H1 (cell line): Measurements from ENCODE around the gene ATG2B. TPM values are rescaled to one million over a fixed set of nuclear protein-coding genes. Genes with fewer than 3 reads are reported as not detected.
A peak's percentile ranks its signal among the peaks of the same experiment; 100 is the strongest.

ENCODE experiments used
- BACH1 ChIP-seq: IDR thresholded peaks from 2 replicates; pipeline ENCODE4 v1.6.1; 2012; ENCODE audit warnings: low read length, improper control_type of control experiment
- BRCA1 ChIP-seq: IDR thresholded peaks from 2 replicates; pipeline ENCODE4 v1.6.1; 2012; ENCODE audit warnings: low read depth, low read length, improper control_type of control experiment
- CHD2 ChIP-seq: IDR thresholded peaks from 2 replicates; pipeline ENCODE4 v1.6.1; 2012; ENCODE audit warnings: low read length, improper control_type of control experiment
- NRF1 ChIP-seq: IDR thresholded peaks from 2 replicates; pipeline ENCODE4 v1.6.1; 2011; ENCODE audit warnings: mild to moderate bottlenecking, low read depth, low read length, improper control_type of control experiment
- PHF8 ChIP-seq: fragments of 200-600 bp; sonication (generic); conservative IDR thresholded peaks from 2 replicates; pipeline ENCODE4 v1.7.1; 2012; ENCODE audit warnings: low read depth, mild to moderate bottlenecking, inconsistent platforms, low read length, moderate library complexity
- SAP30 ChIP-seq: fragments of 300-600 bp; sonication (generic); IDR thresholded peaks from 2 replicates; pipeline ENCODE4 v1.7.1; 2012; ENCODE audit warnings: low read length, moderate library complexity, mild to moderate bottlenecking, inconsistent platforms; ENCODE audit not compliant: insufficient read depth, insufficient replicate concordance
- SP4 ChIP-seq: IDR thresholded peaks from 2 replicates; pipeline ENCODE4 v1.6.1; 2012; ENCODE audit warnings: low read length, inconsistent platforms
- polyA plus RNA-seq, 7 experiments: library from polyadenylated mRNA; depleted of rRNA in 3 of 7; stranded (reverse) in 5 of 7; unstranded in 2 of 7; fragments of >200 nt in 5 of 7; fragments of 200-250 nt in 2 of 7; gene quantifications; 1 replicate in 5 of 7; 2 replicates in 1 of 7; 4 replicates in 1 of 7; pipeline versions ENCODE4 v1.2.1 to v1.2.3, GENCODE V29; 2011 to 2013; ENCODE audit warnings: missing spikeins in 2 of 7, mixed read lengths in 2 of 7
- total RNA-seq: library from RNA; stranded (reverse); fragmentation: NEBNext Ultra II Directional; extraction: Animal tissue kit (Norgen Biotek cat#: 25700); gene quantifications from 2 replicates; pipeline ENCODE4 v1.2.1, GENCODE V29; 2021
- TF ChIP-seq, protein P1 (sequence below): fragments of 300-600 bp; sonication (generic); IDR thresholded peaks from 2 replicates; pipeline ENCODE4 v1.7.1; 2012; ENCODE audit warnings: low read length, moderate library complexity, mild to moderate bottlenecking, inconsistent platforms; ENCODE audit not compliant: insufficient replicate concordance
- TF ChIP-seq, protein P2 (sequence below): IDR thresholded peaks from 2 replicates; pipeline ENCODE4 v1.6.1; 2012; ENCODE audit warnings: inconsistent platforms

ATG2B gene
- total and polyA plus RNA-seq, 2 of the 8 experiments (the other 6 are each of a cell fraction or from before 2014, with no cell fraction given), result 4.6 to 14.4 TPM

DNA sequence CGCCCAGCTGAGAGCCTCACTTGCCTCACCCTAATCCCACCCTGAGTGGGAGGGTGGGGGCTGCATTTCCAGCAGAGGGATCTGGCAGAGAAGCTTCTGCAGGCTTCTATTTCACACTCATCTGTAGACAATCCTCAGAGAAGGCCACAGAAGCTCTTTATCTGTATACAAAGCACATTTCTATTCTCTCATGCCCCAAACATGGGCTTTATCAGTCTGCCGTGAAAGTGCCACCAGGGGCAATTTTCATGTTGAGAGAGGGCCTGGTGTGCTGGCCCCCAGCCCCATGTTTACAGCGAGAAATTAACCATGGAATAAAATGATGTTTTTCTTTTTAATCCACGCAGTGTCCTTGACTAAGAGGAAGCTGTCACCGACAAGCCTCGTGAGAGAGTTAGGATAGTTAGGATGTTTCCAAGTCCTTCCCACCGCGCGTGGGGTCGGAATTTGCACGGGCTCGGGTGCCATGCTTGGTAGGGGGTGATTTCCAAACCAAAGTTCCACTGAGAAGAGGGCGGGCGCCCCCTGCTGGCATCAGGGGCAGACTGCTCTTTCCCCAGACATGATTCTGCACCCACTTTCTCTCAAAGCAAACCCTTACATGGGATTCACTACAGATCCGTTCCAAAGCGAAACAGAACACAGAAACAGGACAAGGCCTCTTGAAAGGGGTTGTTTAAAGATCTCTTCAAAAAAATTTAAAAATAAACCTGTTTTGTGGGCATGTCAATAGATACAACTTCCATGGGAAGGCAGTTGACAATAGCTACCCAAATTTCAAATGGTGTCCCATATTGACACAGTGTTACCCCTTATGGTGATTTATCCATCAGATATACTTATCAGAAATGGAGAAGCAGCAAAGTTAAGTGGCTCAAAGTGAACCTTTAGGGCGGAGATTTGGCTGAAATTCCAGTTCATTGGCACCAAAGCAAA, 87.7 kb downstream of the ATG2B start (continued):
- TF ChIP-seq, protein P1, sequence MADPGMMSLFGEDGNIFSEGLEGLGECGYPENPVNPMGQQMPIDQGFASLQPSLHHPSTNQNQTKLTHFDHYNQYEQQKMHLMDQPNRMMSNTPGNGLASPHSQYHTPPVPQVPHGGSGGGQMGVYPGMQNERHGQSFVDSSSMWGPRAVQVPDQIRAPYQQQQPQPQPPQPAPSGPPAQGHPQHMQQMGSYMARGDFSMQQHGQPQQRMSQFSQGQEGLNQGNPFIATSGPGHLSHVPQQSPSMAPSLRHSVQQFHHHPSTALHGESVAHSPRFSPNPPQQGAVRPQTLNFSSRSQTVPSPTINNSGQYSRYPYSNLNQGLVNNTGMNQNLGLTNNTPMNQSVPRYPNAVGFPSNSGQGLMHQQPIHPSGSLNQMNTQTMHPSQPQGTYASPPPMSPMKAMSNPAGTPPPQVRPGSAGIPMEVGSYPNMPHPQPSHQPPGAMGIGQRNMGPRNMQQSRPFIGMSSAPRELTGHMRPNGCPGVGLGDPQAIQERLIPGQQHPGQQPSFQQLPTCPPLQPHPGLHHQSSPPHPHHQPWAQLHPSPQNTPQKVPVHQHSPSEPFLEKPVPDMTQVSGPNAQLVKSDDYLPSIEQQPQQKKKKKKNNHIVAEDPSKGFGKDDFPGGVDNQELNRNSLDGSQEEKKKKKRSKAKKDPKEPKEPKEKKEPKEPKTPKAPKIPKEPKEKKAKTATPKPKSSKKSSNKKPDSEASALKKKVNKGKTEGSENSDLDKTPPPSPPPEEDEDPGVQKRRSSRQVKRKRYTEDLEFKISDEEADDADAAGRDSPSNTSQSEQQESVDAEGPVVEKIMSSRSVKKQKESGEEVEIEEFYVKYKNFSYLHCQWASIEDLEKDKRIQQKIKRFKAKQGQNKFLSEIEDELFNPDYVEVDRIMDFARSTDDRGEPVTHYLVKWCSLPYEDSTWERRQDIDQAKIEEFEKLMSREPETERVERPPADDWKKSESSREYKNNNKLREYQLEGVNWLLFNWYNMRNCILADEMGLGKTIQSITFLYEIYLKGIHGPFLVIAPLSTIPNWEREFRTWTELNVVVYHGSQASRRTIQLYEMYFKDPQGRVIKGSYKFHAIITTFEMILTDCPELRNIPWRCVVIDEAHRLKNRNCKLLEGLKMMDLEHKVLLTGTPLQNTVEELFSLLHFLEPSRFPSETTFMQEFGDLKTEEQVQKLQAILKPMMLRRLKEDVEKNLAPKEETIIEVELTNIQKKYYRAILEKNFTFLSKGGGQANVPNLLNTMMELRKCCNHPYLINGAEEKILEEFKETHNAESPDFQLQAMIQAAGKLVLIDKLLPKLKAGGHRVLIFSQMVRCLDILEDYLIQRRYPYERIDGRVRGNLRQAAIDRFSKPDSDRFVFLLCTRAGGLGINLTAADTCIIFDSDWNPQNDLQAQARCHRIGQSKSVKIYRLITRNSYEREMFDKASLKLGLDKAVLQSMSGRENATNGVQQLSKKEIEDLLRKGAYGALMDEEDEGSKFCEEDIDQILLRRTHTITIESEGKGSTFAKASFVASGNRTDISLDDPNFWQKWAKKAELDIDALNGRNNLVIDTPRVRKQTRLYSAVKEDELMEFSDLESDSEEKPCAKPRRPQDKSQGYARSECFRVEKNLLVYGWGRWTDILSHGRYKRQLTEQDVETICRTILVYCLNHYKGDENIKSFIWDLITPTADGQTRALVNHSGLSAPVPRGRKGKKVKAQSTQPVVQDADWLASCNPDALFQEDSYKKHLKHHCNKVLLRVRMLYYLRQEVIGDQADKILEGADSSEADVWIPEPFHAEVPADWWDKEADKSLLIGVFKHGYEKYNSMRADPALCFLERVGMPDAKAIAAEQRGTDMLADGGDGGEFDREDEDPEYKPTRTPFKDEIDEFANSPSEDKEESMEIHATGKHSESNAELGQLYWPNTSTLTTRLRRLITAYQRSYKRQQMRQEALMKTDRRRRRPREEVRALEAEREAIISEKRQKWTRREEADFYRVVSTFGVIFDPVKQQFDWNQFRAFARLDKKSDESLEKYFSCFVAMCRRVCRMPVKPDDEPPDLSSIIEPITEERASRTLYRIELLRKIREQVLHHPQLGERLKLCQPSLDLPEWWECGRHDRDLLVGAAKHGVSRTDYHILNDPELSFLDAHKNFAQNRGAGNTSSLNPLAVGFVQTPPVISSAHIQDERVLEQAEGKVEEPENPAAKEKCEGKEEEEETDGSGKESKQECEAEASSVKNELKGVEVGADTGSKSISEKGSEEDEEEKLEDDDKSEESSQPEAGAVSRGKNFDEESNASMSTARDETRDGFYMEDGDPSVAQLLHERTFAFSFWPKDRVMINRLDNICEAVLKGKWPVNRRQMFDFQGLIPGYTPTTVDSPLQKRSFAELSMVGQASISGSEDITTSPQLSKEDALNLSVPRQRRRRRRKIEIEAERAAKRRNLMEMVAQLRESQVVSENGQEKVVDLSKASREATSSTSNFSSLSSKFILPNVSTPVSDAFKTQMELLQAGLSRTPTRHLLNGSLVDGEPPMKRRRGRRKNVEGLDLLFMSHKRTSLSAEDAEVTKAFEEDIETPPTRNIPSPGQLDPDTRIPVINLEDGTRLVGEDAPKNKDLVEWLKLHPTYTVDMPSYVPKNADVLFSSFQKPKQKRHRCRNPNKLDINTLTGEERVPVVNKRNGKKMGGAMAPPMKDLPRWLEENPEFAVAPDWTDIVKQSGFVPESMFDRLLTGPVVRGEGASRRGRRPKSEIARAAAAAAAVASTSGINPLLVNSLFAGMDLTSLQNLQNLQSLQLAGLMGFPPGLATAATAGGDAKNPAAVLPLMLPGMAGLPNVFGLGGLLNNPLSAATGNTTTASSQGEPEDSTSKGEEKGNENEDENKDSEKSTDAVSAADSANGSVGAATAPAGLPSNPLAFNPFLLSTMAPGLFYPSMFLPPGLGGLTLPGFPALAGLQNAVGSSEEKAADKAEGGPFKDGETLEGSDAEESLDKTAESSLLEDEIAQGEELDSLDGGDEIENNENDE, result no peak
- peak; percentile 44; the same call in 1 of the 2 replicates for TF ChIP-seq BACH1
- no peak for TF ChIP-seq BRCA1
- TF ChIP-seq CHD2, result no peak
- no peak for TF ChIP-seq PHF8
- TF ChIP-seq, protein P2, sequence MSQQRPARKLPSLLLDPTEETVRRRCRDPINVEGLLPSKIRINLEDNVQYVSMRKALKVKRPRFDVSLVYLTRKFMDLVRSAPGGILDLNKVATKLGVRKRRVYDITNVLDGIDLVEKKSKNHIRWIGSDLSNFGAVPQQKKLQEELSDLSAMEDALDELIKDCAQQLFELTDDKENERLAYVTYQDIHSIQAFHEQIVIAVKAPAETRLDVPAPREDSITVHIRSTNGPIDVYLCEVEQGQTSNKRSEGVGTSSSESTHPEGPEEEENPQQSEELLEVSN, result no peak
- TF ChIP-seq SP4, result no peak
- no peak for TF ChIP-seq SAP30
- TF ChIP-seq NRF1, result no peak
